HepG2 (cell line): ENCODE data around the gene JTB. TPM values are rescaled to one million over a fixed set of nuclear protein-coding genes. Genes with fewer than 3 reads are reported as not detected.
A peak's percentile ranks its signal among the peaks of the same experiment; 100 is the strongest.
"Not testable (repeated sequence)": the region's sequence is repeated elsewhere in the genome, so short reads cannot be mapped to it uniquely, and the experiment has no call there.

Experiments
- ATAC-seq: fragments of 200-7000 bp; cut with Tn5 transposase; 3 replicates; pipeline ENCODE4 v1.9.1; 2020; ENCODE audit warnings: mild to moderate bottlenecking, moderate library complexity
- BruUV-seq: library from RNA; stranded (reverse); fragments of 400-500 nt; replicated peaks from 2 replicates; lab custom pipeline; 2021; lab: Mats Ljungman, UMichigan
- CTCF ChIA-PET: fragments of 300-600 bp; formaldehyde crosslinking; extraction: SDS; loops from one replicate; lab custom pipeline; 2021; ENCODE audit warnings: low total read pairs, inconsistent platforms, low intra/inter-chr PET ratio; lab: Yijun Ruan, JAX
- POLR2A ChIA-PET: fragments of 350-600 bp; sonication (Branson Sonifier 250); formaldehyde crosslinking; loops from one replicate; lab custom pipeline; 2020; ENCODE audit warnings: antibody characterized with exemption, inconsistent platforms; lab: Yijun Ruan, JAX
- DNase-seq: peaks from one replicate; pipeline ENCODE4 v3.0.0-alpha.2; 2015; ENCODE audit warnings: low spot score
- FAIRE-seq: peaks from 3 replicates; lab custom pipeline; 2011; peaks lifted over from hg19 to GRCh38; lab: Jason Lieb, UNC
- H2AFZ ChIP-seq: one replicate; pipeline ENCODE4 v1.6.1; 2011; ENCODE audit warnings: low read length, inconsistent platforms
- H3K27ac ChIP-seq: fragments of 300-600 bp; 3 replicates; pipeline ENCODE4 v1.8.0; 2011; ENCODE audit warnings: mixed run types, mild to moderate bottlenecking, mixed read lengths, low read length, inconsistent platforms; ENCODE audit not compliant: insufficient read depth; ENCODE audit errors: extremely low read length
- H3K27me3 ChIP-seq, 2 experiments: fragments of 200-600 bp in 1 of 2; 2 replicates in 1 of 2; 3 replicates in 1 of 2; pipeline versions ENCODE4 v1.6.0 to v1.8.0; 2011; ENCODE audit warnings: low read length in 2 of 2, mild to moderate bottlenecking in 2 of 2, moderate library complexity in 2 of 2, inconsistent platforms in 1 of 2; ENCODE audit not compliant: insufficient read depth in 2 of 2, control insufficient read depth in 1 of 2
- H3K36me3 ChIP-seq, 2 experiments: fragments of 200-600 bp in 1 of 2; replicated peaks in 1 of 2; 2 replicates in 1 of 2; 3 replicates in 1 of 2; pipeline versions ENCODE4 v1.5.1 to v1.8.0; 2011; ENCODE audit warnings: low read length in 2 of 2, inconsistent platforms in 1 of 2; ENCODE audit not compliant: insufficient read depth in 2 of 2, control insufficient read depth in 1 of 2
- H3K4me1 ChIP-seq: 2 replicates; pipeline ENCODE4 v1.5.1; 2012; ENCODE audit warnings: low read length, inconsistent platforms; ENCODE audit not compliant: insufficient read depth
- H3K4me2 ChIP-seq: 2 replicates; pipeline ENCODE4 v1.6.0; 2011; ENCODE audit warnings: low read depth, low read length, inconsistent platforms
- H3K4me3 ChIP-seq, 3 experiments: fragments of 200-600 bp in 1 of 3; sonication (generic), shearing (Covaris generic) in 1 of 3; replicated peaks in 1 of 3; 2 replicates each; pipeline ENCODE4 v1.5.1; 2011 to 2016; ENCODE audit warnings: low read length in 3 of 3, inconsistent platforms in 2 of 3, low read depth in 2 of 3, mild to moderate bottlenecking in 2 of 3, control low read depth in 1 of 3, mixed read lengths in 1 of 3; ENCODE audit not compliant: insufficient read depth in 1 of 3
- H3K79me2 ChIP-seq: one replicate; pipeline ENCODE4 v1.6.1; 2011; ENCODE audit warnings: low read length, inconsistent platforms; ENCODE audit not compliant: insufficient read depth
- H3K9ac ChIP-seq: 2 replicates; pipeline ENCODE4 v1.6.0; 2011; ENCODE audit warnings: mild to moderate bottlenecking, low read depth, low read length, inconsistent platforms; ENCODE audit not compliant: insufficient read depth
- H3K9me3 ChIP-seq: 2 replicates; pipeline ENCODE4 v1.5.1; 2012; ENCODE audit warnings: mild to moderate bottlenecking, low read length
- H4K20me1 ChIP-seq: 2 replicates; pipeline ENCODE4 v1.6.0; 2011; ENCODE audit warnings: inconsistent platforms, mild to moderate bottlenecking, low read length, moderate library complexity; ENCODE audit not compliant: insufficient read depth
- ARID3A ChIP-seq: IDR thresholded peaks from 2 replicates; pipeline ENCODE4 v1.6.1; 2012; ENCODE audit warnings: low read depth, low read length, improper control_type of control experiment
- MXI1 ChIP-seq: IDR thresholded peaks from 3 replicates; pipeline ENCODE4 v1.6.1; 2012; ENCODE audit warnings: low read depth, low read length, inconsistent platforms, borderline replicate concordance
- POGK ChIP-seq: sonication (generic); formaldehyde crosslinking; conservative IDR thresholded peaks from 2 replicates; pipeline ENCODE4 v1.8.0; 2022; ENCODE audit warnings: mild to moderate bottlenecking, moderate library complexity, missing genetic modification reagents
- SIN3B ChIP-seq: fragments of 150-350 bp; IDR thresholded peaks from 2 replicates; pipeline ENCODE4 v1.6.1; 2014; ENCODE audit warnings: low read length
- SMARCC2 ChIP-seq: fragments of 450-650 bp; IDR thresholded peaks from 2 replicates; pipeline ENCODE4 v1.6.1; 2017; ENCODE audit warnings: antibody characterized with exemption, mild to moderate bottlenecking
- SSRP1 ChIP-seq: IDR thresholded peaks from 2 replicates; pipeline ENCODE4 v1.6.1; 2016; ENCODE audit warnings: control low read depth
- TERF1 ChIP-seq: sonication (generic); formaldehyde crosslinking; IDR thresholded peaks from 2 replicates; pipeline ENCODE4 v1.8.0; 2022; ENCODE audit warnings: mild to moderate bottlenecking, missing genetic modification reagents, moderate library complexity
- ZBTB33 ChIP-seq: sonication (generic); formaldehyde crosslinking; IDR thresholded peaks from 2 replicates; pipeline ENCODE4 v1.4.0; 2020; ENCODE audit warnings: missing genetic modification reagents
- ZNF207 ChIP-seq: fragments of 450-650 bp; IDR thresholded peaks from 2 replicates; pipeline ENCODE4 v1.6.1; 2016; ENCODE audit warnings: antibody characterized with exemption, borderline replicate concordance
- ZNF547 ChIP-seq: sonication (generic); formaldehyde crosslinking; IDR thresholded peaks from 2 replicates; pipeline ENCODE4 v1.5.1; 2020; ENCODE audit warnings: mild to moderate bottlenecking, missing genetic modification reagents
- ZNF782 ChIP-seq: sonication (generic); formaldehyde crosslinking; IDR thresholded peaks from 2 replicates; pipeline ENCODE4 v1.4.0; 2020; ENCODE audit warnings: missing genetic modification reagents, mild to moderate bottlenecking, borderline replicate concordance
- WGBS: methylation state at CpG from one replicate; pipeline ENCODE4 v1.1.6; 2017; ENCODE audit warnings: low lambda C conversion rate; 5-methylcytosine and 5-hydroxymethylcytosine counted together
- in situ Hi-C: cut with HindIII; loops from 2 replicates; pipeline ENCODE4 v1.10.0; 2017; ENCODE audit warnings: low pct_unique_long_range_greater_than_20kb; ENCODE audit not compliant: extremely low pct_ligation_motif_present
- intact Hi-C: fragments of 100-400 bp; cut with micrococcal nuclease; formaldehyde crosslinking; loops from one replicate; pipeline ENCODE4 v1.10.0; 2022; ENCODE audit not compliant: unreplicated experiment
- polyA plus RNA-seq, 8 experiments: library from polyadenylated mRNA; depleted of rRNA in 3 of 8; stranded (reverse) in 7 of 8; unstranded in 1 of 8; fragments of >200 nt; fragmentation: Illumina TruSeq in 4 of 8; extraction: Trizol in 4 of 8; gene quantifications; 2 replicates each; pipeline versions ENCODE4 v1.2.1 to v1.2.3, GENCODE V29; 2011 to 2016; ENCODE audit warnings: low read depth in 4 of 8, missing spikeins in 1 of 8, mixed read lengths in 1 of 8; ENCODE audit not compliant: insufficient read depth in 1 of 8
- total RNA-seq, 5 experiments: library from RNA; depleted of rRNA; stranded (reverse); fragments of >200 nt; fragmentation: Illumina TruSeq; extraction: Trizol; gene quantifications; 2 replicates each; pipeline ENCODE4 v1.2.3, GENCODE V29; 2016; ENCODE audit warnings: low read depth in 1 of 5

Gene JTB
- total and polyA plus RNA-seq, 2 of the 13 experiments (the other 11 are each of a cell fraction or from before 2014, with no cell fraction given): 96.7 to 99.2 TPM

- CTCF ChIA-PET, H3K9ac ChIP-seq, H3K27me3 ChIP-seq, H3K9me3 ChIP-seq, H3K79me2 ChIP-seq, DNase-seq, BruUV-seq, H3K4me2 ChIP-seq, H4K20me1 ChIP-seq, H2AFZ ChIP-seq, H3K36me3 ChIP-seq, H3K27ac ChIP-seq, intact Hi-C loops, in situ Hi-C loops, ATAC-seq, H3K4me3 ChIP-seq, POLR2A ChIA-PET, FAIRE-seq, H3K4me1 ChIP-seq: not testable (repeated sequence)
- 77% methylated on average over 11 of the region's 14 CpGs for WGBS
- TF ChIP-seq ZBTB33 (CRISPR knock-in tag): peak; percentile 84
These were observed 35.1 kb upstream of the JTB start for GRCh38 chr1:154012543-154012942.

GRCh38 chr1:154012129-154012528, 34.7 kb upstream of the JTB start:
- H3K4me3 ChIP-seq: no peak overlapping the region
- no peak for DNase-seq
- in situ Hi-C loops: no loop called here
- TF ChIP-seq ZNF782 (no peak), TERF1 (no peak), ARID3A (no peak), SIN3B (no peak), ZNF207 (no peak), POGK (CRISPR knock-in tag) (no peak), ZNF547 (no peak), SSRP1 (no peak), MXI1 (no peak), SMARCC2 (no peak)

More at GRCh38 chr1:154012129-154012528, 34.7 kb upstream of the JTB start:
- Histone ChIP-seq H3K79me2 (no peaks in the 10 kb centered on the region), H3K4me2 (no peak overlapping the region), H3K9me3 (no peaks in the 10 kb centered on the region), H3K27me3 (no peaks in the 10 kb centered on the region), H3K36me3 (no peaks in the 10 kb centered on the region), H4K20me1 (no peaks in the 10 kb centered on the region), H3K9ac (no peak overlapping the region), H3K4me1 (peaks cover 8% of the 10 kb centered on the region), H3K27ac (no peak overlapping the region), H2AFZ (no peak overlapping the region)
- ChIA-PET CTCF (no interaction called here), POLR2A (no interaction called here)
- intact Hi-C loops: no loop called here
- no peak for FAIRE-seq
- BruUV-seq: no TSS peak
- ATAC-seq: no peak
- WGBS: 34% methylated on average over 1 of the region's 1 CpG
